GM21529 (cell line): ENCODE measurements around the gene MARCKSL1.

Source experiments
- ATAC-seq: cut with Tn5 transposase; IDR thresholded peaks from one replicate; pipeline ENCODE4 v1.9.1; 2021; ENCODE audit not compliant: unreplicated experiment

MARCKSL1 gene

DNA sequence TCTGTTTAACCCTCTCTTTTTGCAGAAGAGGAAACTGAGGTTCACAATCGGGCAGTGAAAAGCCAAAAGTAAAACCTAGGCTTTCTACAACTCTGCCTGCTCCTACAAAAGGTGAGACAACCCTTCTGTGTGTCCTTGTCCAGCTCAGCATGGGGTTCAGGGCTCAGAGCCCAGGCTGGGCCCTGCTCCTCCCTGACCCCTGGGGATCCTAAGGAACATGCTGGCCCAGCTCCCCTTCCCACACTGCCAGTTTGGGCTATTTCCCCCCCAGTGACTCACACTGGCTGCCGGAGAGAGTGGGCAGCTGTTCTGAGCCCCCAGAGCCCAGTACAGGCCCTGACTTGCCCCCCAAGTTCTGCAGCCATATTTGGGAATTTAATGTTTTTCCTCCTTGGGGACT, 17.4 kb upstream of the MARCKSL1 start:
- no peak for ATAC-seq

DNA sequence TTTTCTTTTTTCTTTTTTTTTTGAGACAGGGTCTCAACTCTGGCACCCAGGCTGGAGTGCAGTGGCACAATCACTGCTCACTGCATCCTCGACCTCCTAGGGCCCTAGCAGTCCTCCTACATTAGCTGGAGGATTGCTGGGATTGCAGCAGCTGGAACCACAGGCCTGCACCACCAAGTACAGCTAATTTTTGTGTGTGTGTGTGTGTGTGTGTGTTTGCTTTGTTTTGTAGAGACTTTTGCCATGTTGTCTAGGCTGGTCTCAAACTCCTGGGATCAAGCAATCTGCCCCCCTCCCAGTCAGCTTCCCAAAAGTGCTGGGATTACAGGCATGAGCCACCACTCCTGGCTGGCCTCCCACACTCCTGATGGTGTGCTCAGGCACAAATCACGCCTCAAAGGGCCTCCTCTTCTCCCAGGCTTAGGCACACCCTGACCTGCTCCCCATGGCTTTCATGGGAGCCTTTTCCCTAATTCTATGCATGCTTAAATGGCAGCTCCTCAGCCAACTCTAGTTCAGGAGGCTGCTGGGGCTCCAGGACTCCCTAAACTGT, 16.9 kb upstream of the MARCKSL1 start:
- no peak for ATAC-seq

DNA sequence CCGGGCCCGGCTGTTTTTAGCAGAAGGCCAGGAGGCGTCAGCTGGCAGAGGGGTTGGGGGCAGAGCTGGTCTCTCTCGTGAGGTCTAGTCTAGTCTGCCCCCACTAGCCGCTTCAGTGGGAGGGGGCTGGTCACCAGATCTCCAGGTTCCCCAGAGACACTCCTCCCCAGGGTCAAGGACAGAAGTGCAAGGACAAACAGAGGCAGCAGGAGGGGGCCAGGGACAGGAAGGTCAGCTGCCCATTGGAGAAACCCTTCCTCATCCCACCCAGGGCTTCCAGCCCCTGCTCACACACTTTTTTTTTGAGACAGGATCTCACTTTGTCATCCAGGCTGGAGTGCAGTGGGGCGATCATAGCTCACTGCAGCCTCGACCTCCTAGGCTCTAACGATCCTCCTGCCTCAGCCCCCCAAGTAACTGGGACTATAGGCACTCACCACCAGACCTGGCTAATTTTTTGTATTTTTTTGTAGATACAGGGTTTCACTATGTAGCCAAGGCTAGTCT, 16.3 kb upstream of the MARCKSL1 start:
- no peak for ATAC-seq

DNA sequence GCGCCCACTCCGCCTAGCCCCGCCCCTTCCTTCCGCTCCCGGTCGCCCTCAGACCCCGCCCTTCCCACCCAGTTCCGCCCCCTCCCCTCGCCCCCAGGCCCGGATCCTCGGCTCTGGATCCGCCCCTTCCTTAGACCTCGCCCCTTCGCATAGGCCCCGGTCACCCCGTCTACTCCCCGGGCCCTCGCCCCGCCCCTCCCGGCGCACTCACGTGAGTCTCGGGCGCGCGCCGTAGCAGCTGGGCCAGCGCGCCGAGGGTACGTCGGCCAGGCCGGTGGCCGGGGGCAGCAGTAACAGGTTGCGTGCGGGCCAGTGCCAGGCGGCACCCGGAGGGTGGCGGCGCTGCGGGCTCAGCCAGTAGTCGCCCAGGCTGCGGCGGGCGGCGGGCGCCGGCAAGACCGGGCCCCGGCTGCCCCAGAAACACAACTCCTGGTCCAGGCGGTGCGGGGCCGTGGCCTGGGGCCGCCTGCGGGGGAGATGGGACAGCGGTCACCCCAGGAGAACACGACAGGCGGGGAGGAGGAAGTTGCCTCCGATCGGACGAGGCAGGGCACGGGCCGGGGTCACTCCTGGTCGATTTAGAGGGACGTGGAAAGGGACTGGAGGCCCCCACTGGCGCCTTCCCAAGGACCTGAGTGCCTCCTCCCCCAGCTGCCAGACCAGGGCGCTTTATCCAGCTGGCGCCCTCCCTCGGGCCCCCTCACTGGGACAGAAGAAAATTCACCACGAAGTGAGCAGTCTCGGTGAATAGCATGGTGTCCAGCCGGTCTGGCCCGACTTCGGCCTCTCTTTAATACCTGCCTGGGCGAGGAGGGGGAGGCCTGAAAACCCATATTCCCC, 15.6 kb upstream of the MARCKSL1 start:
- ATAC-seq, result peak; percentile 79

DNA sequence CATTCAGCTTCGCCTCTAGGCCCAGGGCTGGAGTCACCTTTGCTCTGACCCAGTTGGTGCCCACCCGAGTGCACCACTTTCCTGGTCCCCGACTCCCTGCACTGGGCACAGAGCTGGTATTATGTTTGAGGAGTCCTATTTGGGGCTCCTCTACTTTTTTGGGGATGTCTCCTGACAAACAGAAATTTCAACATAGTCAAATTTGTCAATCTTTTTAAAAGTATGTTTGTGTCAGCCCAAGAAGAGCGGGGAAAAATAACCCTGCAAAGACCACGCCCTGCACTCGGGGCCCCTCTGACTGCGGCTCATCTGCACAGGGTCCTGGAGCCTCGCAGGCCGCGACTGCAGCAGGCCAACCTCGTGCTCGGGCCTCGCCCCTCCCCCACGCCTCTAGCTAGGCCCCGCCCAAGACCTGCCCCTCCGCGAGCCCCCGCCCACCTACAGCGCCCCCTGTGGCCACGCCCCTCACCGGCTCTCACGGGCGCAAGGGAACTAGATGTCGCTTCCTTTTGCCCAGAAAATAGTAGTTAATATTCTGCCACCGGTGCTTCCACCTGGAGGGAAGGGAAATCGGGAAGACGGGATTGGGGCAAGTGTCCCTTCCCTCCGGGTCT, 14.9 kb upstream of the MARCKSL1 start:
- ATAC-seq, result peak; percentile 44

DNA sequence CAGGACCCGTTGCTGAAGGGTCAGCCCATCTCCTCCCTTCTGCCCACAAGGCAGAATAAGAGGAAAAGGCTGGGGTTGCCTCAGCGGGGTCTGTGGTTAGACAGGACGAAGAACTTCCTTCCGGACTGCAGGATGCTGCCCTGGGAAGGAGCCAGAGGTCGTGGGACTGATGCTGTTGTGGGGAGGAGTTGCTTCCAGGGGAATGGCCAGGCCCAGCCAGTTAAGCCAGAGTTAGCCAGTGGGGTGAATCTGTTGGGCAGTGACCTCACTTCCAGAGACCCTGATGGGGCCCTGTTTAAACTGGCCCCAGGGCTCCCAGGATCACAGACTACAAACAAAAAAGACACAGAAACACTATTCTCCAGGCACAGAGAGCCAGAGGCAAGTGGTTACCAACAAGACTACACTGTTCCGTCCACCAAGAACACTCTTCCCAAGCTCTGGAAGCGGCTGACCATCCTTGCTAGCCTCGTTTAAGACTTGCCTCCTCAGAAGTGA, 13.2 kb upstream of the MARCKSL1 start:
- ATAC-seq, result no peak

DNA sequence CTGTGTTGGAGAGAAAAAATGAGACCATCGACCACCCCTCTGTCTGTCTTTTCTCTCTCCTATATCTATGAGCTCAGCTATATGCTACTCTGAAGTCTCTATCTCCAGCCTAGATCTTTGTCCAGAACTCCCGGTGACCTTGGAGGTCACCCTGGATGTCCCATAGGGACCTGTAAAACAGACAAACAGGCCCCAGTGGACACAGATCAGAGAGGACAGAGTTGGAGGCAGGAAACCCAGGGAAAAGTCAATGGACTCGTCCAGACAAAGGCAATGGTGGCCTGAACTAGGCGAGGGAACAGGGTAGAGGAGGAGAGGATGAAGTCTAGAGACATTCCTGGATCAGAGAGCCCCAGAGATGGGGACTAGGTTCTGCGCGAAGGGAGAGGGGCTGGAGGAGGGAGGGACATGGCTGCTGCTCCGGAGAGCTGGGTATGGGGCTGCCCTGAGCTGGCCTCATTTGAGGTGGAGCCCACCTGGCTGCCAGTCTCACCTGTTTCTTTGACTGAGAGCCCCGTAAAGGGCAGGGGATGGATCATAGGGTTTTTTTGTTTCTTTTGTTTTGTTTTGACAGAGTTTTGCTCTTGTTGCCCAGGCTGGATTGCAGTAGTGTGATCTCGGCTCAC, 10.6 kb upstream of the MARCKSL1 start:
- ATAC-seq, result no peak

DNA sequence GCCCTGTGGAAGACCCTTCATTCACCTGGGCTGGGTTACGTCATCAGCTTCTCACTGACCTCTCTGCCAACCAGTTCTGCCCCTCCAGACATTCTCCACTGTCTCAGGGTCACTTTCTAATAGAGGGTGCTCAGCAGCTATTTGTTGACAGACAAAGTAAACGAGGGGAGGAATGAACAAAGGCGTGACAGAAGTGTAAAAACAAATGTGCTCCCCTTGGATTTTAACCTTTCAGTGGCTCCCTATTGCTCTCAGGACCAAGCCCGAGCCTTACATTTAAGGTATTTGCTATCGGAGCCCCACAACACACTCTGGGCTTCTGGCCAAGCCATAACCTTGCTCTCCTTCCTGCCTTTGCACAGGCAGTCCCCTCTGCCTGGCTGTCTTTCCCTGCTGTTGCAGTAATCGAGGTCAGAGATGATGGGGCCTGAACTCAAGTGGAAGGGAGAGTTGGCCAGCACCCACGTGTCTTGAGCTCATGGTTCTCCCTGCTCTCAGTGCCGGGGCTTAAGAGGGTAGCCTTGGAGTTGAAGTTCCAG, 9.3 kb upstream of the MARCKSL1 start:
- ATAC-seq, result no peak

DNA sequence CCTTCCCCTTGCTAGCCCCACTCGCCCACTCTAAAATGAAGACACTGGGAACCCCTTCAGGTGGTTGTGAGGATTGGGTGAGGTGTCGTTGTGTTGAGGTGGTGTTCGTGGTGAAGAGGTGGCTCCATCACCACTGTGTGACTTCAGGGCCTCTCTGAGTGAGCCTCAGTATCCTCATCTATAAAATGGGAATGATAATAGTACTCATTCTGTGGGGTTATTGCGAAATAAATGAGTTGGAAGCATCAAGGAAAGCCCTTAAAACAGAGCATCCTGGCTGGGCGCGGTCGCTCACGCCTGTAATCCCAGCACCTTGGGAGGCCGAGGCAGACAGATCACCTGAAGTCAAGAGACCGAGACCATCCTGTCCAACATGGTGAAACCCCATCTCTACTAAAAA, 6.7 kb upstream of the MARCKSL1 start:
- no peak for ATAC-seq

DNA sequence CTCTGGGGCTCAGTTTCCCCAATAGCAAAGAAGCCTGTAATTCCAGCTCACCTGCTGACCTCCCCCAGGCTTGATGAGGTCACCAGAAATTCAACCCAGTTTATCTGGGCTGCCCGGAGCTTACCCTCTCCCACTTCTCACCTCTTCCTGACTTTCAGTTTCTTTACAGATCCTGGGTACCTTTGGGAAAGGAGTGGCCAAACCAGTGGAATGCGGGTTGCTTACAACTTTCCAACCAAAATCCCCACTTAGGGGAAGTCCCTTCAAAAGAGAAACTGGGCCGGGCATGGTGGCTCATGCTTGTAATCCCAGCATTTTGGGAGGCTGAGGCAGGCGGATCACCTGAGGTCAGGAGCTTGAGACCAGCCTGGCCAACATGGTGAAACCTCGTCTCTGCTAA, 5.9 kb upstream of the MARCKSL1 start:
- ATAC-seq, result no peak

DNA sequence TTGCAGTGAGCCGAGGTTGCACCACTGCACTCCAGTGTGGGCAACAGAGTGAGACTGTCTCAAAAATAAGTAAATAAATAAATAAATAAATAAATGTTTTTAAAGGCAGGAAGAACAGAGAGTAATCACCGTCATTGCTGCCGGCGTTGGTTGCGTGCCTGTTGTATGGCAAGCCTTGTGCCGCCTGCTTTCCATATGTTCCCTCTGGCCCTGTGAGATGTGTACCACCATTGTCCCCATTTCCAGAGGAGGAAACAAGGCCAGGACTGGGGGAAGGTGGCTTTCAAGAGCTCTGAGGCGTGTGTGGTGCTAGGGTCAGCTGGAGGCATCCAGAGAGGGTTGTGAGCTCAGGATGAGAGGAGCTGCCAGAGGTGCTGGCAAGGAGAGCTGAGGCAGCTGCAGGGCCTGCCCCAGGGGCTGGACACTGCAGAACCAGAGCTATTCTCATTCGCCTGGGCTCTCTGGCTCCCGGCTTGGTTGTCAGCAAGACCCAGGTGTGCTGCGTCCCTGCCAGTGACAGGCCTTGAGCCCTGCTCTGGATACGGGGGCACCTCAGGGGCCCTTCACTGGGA, 5.2 kb upstream of the MARCKSL1 start:
- no peak for ATAC-seq

DNA sequence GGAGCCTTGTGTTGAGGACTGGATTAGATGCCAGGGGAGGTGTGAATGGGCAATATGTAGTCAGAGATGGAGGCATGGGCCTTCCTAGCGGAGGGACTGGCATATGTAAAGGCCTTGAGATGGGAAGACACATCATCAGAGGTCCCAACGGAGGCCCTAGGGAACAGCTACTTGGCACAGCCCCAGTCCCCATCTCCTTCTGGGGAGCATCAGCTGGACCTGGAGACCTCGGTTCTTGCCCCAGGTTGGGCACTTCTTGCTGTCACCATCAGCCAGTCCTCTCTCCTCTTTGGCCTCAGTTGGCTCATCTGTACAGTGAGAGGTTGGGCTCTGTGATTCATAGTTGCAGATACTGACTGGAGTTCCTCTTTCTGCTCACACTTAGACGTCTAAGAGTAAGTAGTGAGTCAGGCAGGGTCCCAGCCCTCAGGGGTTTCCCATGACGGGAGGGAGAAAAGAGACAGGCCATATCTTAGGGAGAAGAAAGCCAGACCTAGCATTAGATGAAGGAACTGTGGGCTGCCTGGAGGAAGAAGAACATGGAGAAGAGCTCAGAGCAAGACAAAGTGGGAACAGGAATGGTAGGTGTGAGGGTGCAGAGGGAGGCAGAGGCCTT, 3.4 kb upstream of the MARCKSL1 start:
- no peak for ATAC-seq

DNA sequence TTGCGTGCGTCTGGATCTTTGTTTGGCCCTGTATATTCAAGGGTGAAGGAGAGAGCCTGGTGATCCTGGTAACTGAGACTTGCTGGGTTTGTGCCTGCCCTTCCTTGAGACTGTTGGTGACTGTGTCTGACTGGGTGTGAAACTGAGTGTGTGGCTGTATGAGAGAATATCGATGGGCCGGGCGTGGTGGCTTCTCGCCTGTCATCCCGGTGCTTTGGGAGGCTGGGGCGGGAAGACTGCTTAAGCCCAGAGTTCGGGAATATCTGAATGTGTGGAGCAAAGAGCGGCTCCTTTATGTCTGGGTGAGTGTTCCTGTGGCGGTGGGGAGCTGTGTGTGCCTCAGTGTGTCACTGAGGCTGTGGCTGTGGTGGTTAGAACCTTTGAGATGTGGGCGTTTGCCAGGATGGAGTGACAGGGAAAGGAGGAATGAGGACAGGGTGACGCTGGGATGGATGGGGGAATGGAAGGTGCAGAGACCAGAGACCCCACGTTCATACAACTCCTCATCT, 2.7 kb upstream of the MARCKSL1 start:
- no peak for ATAC-seq

DNA sequence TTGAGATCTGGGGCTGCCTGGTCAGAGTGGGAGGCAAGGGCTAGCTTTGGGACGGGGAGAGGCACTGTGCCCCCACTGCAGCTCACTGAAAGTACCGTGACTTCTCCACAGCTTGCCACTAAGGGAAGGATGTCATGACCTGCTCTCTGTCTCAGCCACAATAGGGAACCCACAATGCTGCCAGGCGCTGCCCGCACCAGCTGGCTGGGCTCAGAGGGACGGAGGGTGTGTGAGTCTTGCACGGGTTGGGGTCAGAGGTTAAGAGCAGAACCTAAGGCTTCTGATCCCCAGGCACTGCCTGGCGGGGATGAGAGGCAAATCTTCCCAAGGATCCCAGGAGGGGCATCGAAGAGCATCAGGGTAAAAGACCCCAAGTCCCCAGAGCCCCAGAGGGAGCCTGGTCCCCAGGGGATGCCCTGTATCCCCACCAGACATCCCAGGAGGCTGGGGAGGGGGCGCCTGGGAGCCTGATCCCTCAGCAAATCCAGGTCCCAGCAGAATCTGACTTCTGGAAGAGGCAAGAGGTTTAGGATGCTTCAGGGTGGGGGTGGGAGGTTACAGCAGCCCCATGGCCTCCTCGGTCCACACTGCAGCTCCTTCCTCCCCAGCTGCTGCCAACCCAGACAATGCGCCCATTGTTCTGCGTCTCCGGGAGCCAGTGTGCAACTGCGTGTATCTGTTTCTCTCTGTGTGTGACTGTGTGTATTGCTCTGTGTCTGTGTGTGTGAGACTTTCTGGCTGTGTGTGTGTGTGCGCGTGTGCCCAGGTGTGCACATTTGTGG, 2.0 kb upstream of the MARCKSL1 start:
- no peak for ATAC-seq

DNA sequence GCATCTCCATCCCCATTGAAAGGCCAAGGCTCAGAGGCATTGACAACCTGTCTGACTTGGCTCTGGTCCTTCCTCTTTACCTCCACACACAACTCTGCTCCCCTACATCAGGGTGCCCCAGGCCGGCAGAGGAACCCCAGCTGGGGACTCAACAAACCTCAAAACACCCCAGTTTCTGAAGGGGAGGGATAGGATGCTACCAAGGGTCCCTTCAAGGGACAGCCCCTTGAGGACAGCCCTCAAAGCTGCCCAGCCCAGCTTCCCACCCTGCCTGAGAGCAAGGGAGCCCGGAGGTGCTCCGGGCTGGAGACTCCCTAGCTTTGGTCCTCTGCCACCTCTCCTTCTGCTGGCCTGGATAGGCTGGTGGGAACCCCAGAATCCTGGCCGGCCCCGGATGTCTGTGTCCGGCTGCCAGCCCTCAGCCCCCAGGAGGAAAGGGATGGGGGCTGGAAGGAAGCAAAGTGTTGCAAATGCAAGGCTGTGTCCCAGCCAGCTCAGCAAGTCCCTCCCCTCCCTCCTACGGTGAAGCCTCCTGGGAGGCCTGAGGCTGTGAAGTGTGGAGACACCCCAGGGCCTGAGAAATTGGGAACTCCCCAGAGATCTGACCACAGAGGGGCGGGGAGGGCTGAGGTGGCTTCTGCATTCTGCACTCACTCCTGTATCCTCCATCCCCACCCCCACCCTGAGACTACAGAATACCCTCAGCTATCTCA, 1.1 kb upstream of the MARCKSL1 start:
- peak; percentile 23 for ATAC-seq

DNA sequence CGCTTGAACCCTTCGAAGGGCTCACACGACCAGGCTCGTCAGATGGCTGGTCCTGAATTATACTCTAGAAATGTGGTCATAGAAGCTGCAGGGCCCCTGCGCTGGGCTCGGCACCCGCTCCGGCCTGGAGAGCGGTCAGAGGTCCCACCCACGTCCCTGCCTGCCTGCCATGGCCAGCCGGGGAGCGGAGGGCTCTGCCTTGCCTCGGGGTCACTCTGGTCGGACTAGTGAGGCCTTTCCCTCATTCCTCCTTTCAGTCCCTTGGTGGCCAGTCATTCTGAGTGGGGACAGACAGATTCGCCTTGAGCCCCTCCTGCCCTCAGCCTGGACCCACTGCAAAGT, 529 bp upstream of the MARCKSL1 start:
- ATAC-seq, result no peak

DNA sequence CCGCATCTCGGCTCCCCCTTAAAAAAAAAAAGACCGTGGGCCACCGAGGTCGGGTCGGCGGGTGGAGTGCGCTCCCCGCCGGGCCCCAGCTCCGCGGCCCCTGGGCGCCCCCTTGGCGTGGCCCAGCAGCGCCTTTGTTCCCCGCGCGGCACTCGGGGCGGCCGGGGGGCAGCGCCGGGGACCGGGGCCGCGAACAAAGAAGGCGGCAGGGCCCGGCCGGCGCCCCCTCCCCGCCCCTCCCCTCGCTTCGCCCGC, 571 bp downstream of the MARCKSL1 start:
- no peak for ATAC-seq

DNA sequence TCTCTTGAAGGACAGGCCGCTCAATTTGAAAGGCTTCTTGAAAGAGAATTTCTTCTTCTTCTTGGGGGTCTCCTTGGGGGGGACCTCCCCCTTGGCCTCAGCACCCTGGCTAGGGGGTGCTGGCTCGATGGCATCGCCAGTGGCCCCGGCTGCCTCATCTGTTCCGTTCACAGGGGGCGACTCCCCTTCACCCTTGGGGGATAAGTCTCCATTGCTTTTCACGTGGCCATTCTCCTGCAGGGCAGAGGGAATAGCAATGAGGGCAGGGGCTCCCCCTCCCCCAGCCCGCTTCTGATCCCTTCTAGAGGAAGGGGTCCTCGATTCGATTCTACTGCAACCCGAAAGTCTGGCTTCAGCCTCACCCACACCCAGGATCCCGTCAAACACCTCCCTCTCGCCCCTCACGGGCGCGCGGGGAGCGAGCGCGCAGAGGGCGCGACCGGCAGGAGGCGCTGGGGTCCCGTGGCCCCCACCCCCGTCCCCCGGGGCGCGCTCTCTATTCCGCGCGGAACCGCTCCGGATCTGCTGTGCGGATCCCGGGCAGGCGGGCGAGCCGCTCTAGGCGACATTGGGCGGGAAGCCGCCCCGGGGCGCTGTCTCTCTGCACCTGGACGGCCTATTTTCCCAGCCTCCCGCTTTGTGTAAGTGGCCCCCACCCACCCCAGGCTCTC, 1.0 kb downstream of the MARCKSL1 start:
- ATAC-seq, result no peak
